ENCODE results near the gene HS1BP3.

DNA sequence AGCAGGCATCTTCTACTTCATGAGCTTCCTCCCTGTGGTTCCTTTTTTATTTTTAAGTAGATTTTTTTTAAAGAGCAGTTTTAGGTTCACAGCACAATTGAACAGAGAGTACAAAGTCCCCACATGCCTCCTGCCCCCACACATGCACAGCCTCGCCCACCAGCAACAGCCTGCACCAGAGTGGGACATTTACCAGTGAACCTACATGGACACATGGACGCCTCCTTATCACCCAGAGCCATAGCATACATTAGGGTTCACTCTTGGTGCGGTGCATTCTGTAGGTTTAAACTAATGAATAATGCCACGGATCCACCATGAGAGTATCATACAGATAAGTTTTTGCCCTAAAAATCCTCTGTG is 40.9 kb downstream of the HS1BP3 start:
- TF ChIP-seq POLR2A (IDR thresholded peaks at IDR 0.05): no peak
- TF ChIP-seq, protein P1, sequence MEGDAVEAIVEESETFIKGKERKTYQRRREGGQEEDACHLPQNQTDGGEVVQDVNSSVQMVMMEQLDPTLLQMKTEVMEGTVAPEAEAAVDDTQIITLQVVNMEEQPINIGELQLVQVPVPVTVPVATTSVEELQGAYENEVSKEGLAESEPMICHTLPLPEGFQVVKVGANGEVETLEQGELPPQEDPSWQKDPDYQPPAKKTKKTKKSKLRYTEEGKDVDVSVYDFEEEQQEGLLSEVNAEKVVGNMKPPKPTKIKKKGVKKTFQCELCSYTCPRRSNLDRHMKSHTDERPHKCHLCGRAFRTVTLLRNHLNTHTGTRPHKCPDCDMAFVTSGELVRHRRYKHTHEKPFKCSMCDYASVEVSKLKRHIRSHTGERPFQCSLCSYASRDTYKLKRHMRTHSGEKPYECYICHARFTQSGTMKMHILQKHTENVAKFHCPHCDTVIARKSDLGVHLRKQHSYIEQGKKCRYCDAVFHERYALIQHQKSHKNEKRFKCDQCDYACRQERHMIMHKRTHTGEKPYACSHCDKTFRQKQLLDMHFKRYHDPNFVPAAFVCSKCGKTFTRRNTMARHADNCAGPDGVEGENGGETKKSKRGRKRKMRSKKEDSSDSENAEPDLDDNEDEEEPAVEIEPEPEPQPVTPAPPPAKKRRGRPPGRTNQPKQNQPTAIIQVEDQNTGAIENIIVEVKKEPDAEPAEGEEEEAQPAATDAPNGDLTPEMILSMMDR (IDR thresholded peaks at IDR 0.05 in 4 of 5, conservative IDR thresholded peaks at IDR 0.05 in 1 of 5): no peak

Data from gastrocnemius medialis (tissue), 4 donors.